Stimulated activated CD8-positive, alpha-beta memory T cell treated with anti-CD3 and anti-CD28 coated beads, Interleukin-2, amount 100 ng/mL, for 48 hours (primary cell): ENCODE results near the gene SH3BP2.

ENCODE experiments used
- DNase-seq, 2 donors: peaks; one replicate each; pipeline ENCODE4 v3.0.0-alpha.2; 2020; ENCODE audit warnings: low read depth in 2 of 2

The SH3BP2 gene

GRCh38 chr4:2856266-2856665, 63.4 kb downstream of the SH3BP2 start:
- DNase-seq = no peak

GRCh38 chr4:2857349-2857927, 64.6 kb downstream of the SH3BP2 start:
- no peak for DNase-seq

- no peak for DNase-seq
These were observed 65.7 kb downstream of the SH3BP2 start for GRCh38 chr4:2858451-2859217.

GRCh38 chr4:2859514-2859913, 66.6 kb downstream of the SH3BP2 start:
- DNase-seq = no peak

- no peak for DNase-seq
These were observed 67.8 kb downstream of the SH3BP2 start for GRCh38 chr4:2860391-2861348.

GRCh38 chr4:2861631-2862436, 68.9 kb downstream of the SH3BP2 start:
- DNase-seq = no peak

- DNase-seq = no peak
These were observed 69.6 kb downstream of the SH3BP2 start for GRCh38 chr4:2862528-2862927.

- DNase-seq = no peak
These were observed 70.8 kb downstream of the SH3BP2 start for GRCh38 chr4:2863649-2864048.

GRCh38 chr4:2865196-2865780, 72.4 kb downstream of the SH3BP2 start:
- no peak for DNase-seq

- DNase-seq = no peak
These were observed 73.4 kb downstream of the SH3BP2 start for GRCh38 chr4:2866160-2866861.

- no peak for DNase-seq
These were observed 74.0 kb downstream of the SH3BP2 start for GRCh38 chr4:2866891-2867290.

- DNase-seq = no peak
These were observed 75.0 kb downstream of the SH3BP2 start for GRCh38 chr4:2867758-2868491.

GRCh38 chr4:2868877-2869487, 76.1 kb downstream of the SH3BP2 start:
- no peak for DNase-seq

- DNase-seq = no peak
These were observed 76.8 kb downstream of the SH3BP2 start for GRCh38 chr4:2869659-2870058.

GRCh38 chr4:2870082-2870481, 77.2 kb downstream of the SH3BP2 start:
- no peak for DNase-seq

- no peak for DNase-seq
These were observed 78.6 kb downstream of the SH3BP2 start for GRCh38 chr4:2871466-2871865.

- DNase-seq = no peak
These were observed 79.0 kb downstream of the SH3BP2 start for GRCh38 chr4:2871911-2872310.

GRCh38 chr4:2873329-2873728, 80.4 kb downstream of the SH3BP2 start:
- DNase-seq = no peak

- no peak for DNase-seq
These were observed 82.0 kb downstream of the SH3BP2 start for GRCh38 chr4:2874861-2875260.
